CD8-positive, alpha-beta memory T cell (primary cell): ENCODE data around the gene RASA2. TPM values are rescaled to one million over a fixed set of nuclear protein-coding genes. Genes with fewer than 3 reads are reported as not detected.

ENCODE experiments used
- CTCF ChIA-PET: fragments of 350-600 bp; sonication (Branson Sonifier 250); formaldehyde crosslinking; loops from one replicate; lab custom pipeline; 2021; ENCODE audit warnings: antibody characterized with exemption; lab: Charles Lee
- POLR2A ChIA-PET: fragments of 350-600 bp; sonication (Branson Sonifier 250); formaldehyde crosslinking; loops from one replicate; lab custom pipeline; 2021; ENCODE audit warnings: antibody characterized with exemption; lab: Charles Lee
- DNase-seq, 5 donors: peaks; one replicate each; pipeline versions ENCODE4 v3.0.0 to v3.0.0-alpha.2; 2020 to 2022; ENCODE audit warnings: mixed read lengths in 1 of 5
- H3K27ac ChIP-seq: one replicate; pipeline ENCODE4 v1.7.0; 2013; ENCODE audit warnings: low read depth, mild to moderate bottlenecking, low read length, moderate library complexity
- H3K27me3 ChIP-seq: 2 replicates; pipeline ENCODE4 v1.7.0; 2013; ENCODE audit warnings: low read length, mild to moderate bottlenecking; ENCODE audit not compliant: insufficient read depth, poor library complexity, severe bottlenecking
- H3K36me3 ChIP-seq: 2 replicates; pipeline ENCODE4 v1.7.0; 2013; ENCODE audit warnings: mild to moderate bottlenecking, low read length, moderate library complexity; ENCODE audit not compliant: insufficient read depth
- H3K4me1 ChIP-seq: 2 replicates; pipeline ENCODE4 v1.7.0; 2013; ENCODE audit warnings: mild to moderate bottlenecking, low read length, moderate library complexity; ENCODE audit not compliant: insufficient read depth
- H3K4me3 ChIP-seq: 2 replicates; pipeline ENCODE4 v1.7.0; 2013; ENCODE audit warnings: mild to moderate bottlenecking, low read length
- H3K9me3 ChIP-seq: 2 replicates; pipeline ENCODE4 v1.7.0; 2013; ENCODE audit warnings: mild to moderate bottlenecking, low read length
- H3K27ac Mint-ChIP-seq, 8 donors: one replicate each; pipeline ENCODE4 v1.8.0; 2020 to 2021; ENCODE audit warnings: mixed read lengths in 8 of 8, mild to moderate bottlenecking in 6 of 8, inconsistent platforms in 3 of 8, moderate library complexity in 3 of 8
- H3K27me3 Mint-ChIP-seq, 2 donors: one replicate each; pipeline ENCODE4 v1.8.0; 2020 to 2021; ENCODE audit warnings: mixed read lengths in 2 of 2, mild to moderate bottlenecking in 1 of 2, moderate library complexity in 1 of 2
- H3K36me3 Mint-ChIP-seq, 3 donors: one replicate each; pipeline ENCODE4 v1.8.0; 2020 to 2021; ENCODE audit warnings: mixed read lengths in 3 of 3, inconsistent platforms in 1 of 3, mild to moderate bottlenecking in 1 of 3
- H3K4me1 Mint-ChIP-seq, 3 donors: one replicate each; pipeline ENCODE4 v1.8.0; 2020 to 2021; ENCODE audit warnings: mixed read lengths in 3 of 3, inconsistent platforms in 1 of 3, mild to moderate bottlenecking in 1 of 3
- H3K4me3 Mint-ChIP-seq, 7 donors: one replicate each; pipeline ENCODE4 v1.8.0; 2020 to 2021; ENCODE audit warnings: mixed read lengths in 7 of 7, mild to moderate bottlenecking in 6 of 7, moderate library complexity in 4 of 7, inconsistent platforms in 2 of 7
- H3K9me3 Mint-ChIP-seq, 5 donors: one replicate each; pipeline ENCODE4 v1.8.0; 2020 to 2022; ENCODE audit warnings: mixed read lengths in 5 of 5, mild to moderate bottlenecking in 3 of 5, moderate library complexity in 2 of 5, inconsistent platforms in 1 of 5
- polyA plus RNA-seq: library from polyadenylated mRNA; unstranded; fragments of 300-500 nt; fragmentation: Illumina TruSeq; gene quantifications from one replicate; pipeline ENCODE4 v1.2.3, GENCODE V29; 2021
- total RNA-seq, 2 experiments: library from RNA; stranded (reverse); gene quantifications; one replicate each; pipeline ENCODE4 v1.2.3, GENCODE V29; 2021

RASA2 gene
- 10 to 100 TPM; 34.0 to 36.4 TPM for total RNA-seq
- polyA plus RNA-seq = 39.2 TPM

- peak within 1 kb of the TSS; percentile 93 to 99 (median 96) for H3K27ac Mint-ChIP-seq
- CTCF ChIA-PET = interaction anchor here (1.0 to 3.5 kb wide), 13 partner anchors 11 to 179 kb away, joined by 3 to 12 read pairs (median 4); no protein-coding TSS in a partner anchor
- POLR2A ChIA-PET = interaction anchor here (0.6 to 4.2 kb wide), 19 partner anchors 11 to 393 kb away, joined by 3 to 70 read pairs (median 4); no protein-coding TSS in a partner anchor
- H3K4me1 Mint-ChIP-seq = peaks cover 57 to 72% (median 67%) of the 10 kb centered on the region in 3 donors
- H3K27me3 ChIP-seq = no peaks in the 10 kb centered on the region
- H3K4me3 ChIP-seq = peak within 1 kb of the TSS; percentile 66
- DNase-seq = peak; percentile 60 to 79 (median 75)
- peaks cover 61% of the 10 kb centered on the region for H3K4me1 ChIP-seq
- no peaks in the 10 kb centered on the region for H3K9me3 ChIP-seq
- no peaks in the 10 kb centered on the region for H3K9me3 Mint-ChIP-seq
- H3K27me3 Mint-ChIP-seq = peaks cover 0 to 3% of the 10 kb centered on the region in 2 donors
- H3K36me3 Mint-ChIP-seq = peaks cover 0 to 15% (median 2%) of the 10 kb centered on the region in 3 donors
- H3K27ac ChIP-seq = peak within 1 kb of the TSS; percentile 78
- H3K4me3 Mint-ChIP-seq = peak within 1 kb of the TSS; percentile 88 to 95 (median 93)
- no peaks in the 10 kb centered on the region for H3K36me3 ChIP-seq
Measured at GRCh38 chr3:141486746-141487520, at the start of gene RASA2. TSS of gene RASA2 (plus strand) at chr3:141487027. CDS start at chr3:141487084, 57 bp downstream.

- Histone ChIP-seq H3K9me3 (no peaks in the 10 kb centered on the region), H3K27me3 (no peaks in the 10 kb centered on the region), H3K4me3 (no peak overlapping the region), H3K27ac (no peak overlapping the region), H3K36me3 (peaks cover 23% of the 10 kb centered on the region), H3K4me1 (peaks cover 21% of the 10 kb centered on the region)
- ChIA-PET CTCF (interaction anchor here (0.9 to 6.0 kb wide), 10 partner anchors 8 to 137 kb away, joined by 4 to 62 read pairs (median 30); partner anchors contain the start of gene ZBTB38), POLR2A (no interaction called here)
- H3K4me1 Mint-ChIP-seq = peaks cover 42 to 57% (median 50%) of the 10 kb centered on the region in 3 donors
- no peaks in the 10 kb centered on the region for H3K9me3 Mint-ChIP-seq
- peak overlapping the region; percentile 41 to 97 (median 68) for H3K27ac Mint-ChIP-seq
- H3K4me3 Mint-ChIP-seq = no peak overlapping the region
- no peaks in the 10 kb centered on the region for H3K27me3 Mint-ChIP-seq
- H3K36me3 Mint-ChIP-seq = peaks cover 0 to 53% (median 18%) of the 10 kb centered on the region in 3 donors
- no peak for DNase-seq
Measured at GRCh38 chr3:141439589-141439988, 47.2 kb upstream of the RASA2 start.

- Mint-ChIP-seq H3K4me3 (peak overlapping the region in 1 of 7 donors; percentile 74), H3K27me3 (no peaks in the 10 kb centered on the region), H3K4me1 (peaks cover 42 to 59% (median 50%) of the 10 kb centered on the region in 3 donors), H3K36me3 (peaks cover 0 to 67% (median 18%) of the 10 kb centered on the region in 3 donors), H3K9me3 (no peaks in the 10 kb centered on the region), H3K27ac (peak overlapping the region in 7 of 8 donors; percentile 70 to 89 (median 81))
- Histone ChIP-seq H3K27me3 (no peaks in the 10 kb centered on the region), H3K4me3 (no peak overlapping the region), H3K36me3 (peaks cover 32% of the 10 kb centered on the region), H3K27ac (no peak overlapping the region), H3K4me1 (peaks cover 26% of the 10 kb centered on the region), H3K9me3 (no peaks in the 10 kb centered on the region)
- CTCF ChIA-PET = interaction anchor here (0.7 to 6.0 kb wide), 18 partner anchors 9 to 137 kb away, joined by 3 to 62 read pairs (median 16); partner anchors contain the start of gene ZBTB38
- no peak for DNase-seq
- POLR2A ChIA-PET = interaction anchor here (0.7 kb wide), 1 partner anchor 21 kb away, joined by 5 read pairs; no protein-coding TSS in a partner anchor
Measured at GRCh38 chr3:141440942-141441341, 45.9 kb upstream of the RASA2 start.

DNA sequence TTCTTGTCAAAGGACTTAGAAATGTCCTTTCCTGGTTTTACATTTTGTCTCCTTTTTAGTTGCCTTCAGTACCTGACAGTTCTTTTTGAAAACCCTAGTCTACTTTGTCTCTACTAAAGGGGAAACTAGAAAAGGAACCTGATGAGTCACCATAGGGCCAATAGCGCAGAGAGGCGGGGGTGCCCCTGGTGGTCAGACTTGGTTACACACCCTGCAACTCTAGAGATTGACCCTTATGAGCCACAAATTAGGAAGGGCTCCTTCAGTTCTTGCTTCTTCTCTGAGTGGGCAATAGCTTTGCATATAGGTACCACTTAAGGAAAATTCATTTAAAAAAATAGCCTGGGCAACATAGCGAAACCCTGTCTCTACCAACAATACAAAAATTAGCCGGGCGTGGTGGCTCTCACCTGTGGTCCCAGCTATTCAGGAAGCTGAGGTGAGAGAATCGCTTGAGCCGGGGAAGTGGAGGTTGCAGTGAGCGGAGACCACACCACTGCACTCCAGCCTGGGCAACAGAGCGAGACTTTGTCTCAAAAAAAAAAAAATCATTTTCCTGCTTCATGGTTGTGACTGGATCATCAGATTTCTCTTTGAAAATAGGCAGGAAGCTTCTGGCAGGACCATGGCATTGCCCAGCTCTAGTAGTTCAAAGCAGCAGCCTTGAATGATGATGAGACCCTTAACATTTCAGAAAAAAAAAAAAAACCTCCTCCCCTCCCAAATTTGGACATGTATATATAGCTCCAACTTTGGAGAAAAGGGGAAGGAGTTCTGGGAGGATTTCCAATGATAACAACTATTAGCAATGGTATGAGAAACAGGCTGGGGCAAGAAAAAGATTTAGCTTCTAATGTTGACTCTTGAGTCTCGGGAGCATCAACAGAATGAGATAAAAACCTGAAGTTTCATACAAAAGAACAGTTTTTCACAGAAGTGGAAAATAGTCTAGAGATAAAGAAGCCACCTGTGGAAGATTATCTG is 45.2 kb upstream of the RASA2 start:
- Histone ChIP-seq H3K4me3 (no peak overlapping the region), H3K4me1 (peaks cover 26% of the 10 kb centered on the region), H3K9me3 (no peaks in the 10 kb centered on the region), H3K36me3 (peaks cover 36% of the 10 kb centered on the region), H3K27me3 (no peaks in the 10 kb centered on the region), H3K27ac (no peak overlapping the region)
- no peaks in the 10 kb centered on the region for H3K9me3 Mint-ChIP-seq
- H3K27ac Mint-ChIP-seq = peak overlapping the region; percentile 35 to 89 (median 82)
- peak overlapping the region in 6 of 7 donors; percentile 64 to 78 (median 72) for H3K4me3 Mint-ChIP-seq
- POLR2A ChIA-PET = interaction anchor here (0.5 to 1.2 kb wide), 5 partner anchors 13 to 435 kb away, joined by 3 to 7 read pairs (median 3); partner anchors contain the start of gene ATP1B3
- no peaks in the 10 kb centered on the region for H3K27me3 Mint-ChIP-seq
- CTCF ChIA-PET = interaction anchor here (0.6 to 6.0 kb wide), 33 partner anchors 9 to 471 kb away, joined by 3 to 62 read pairs (median 4); partner anchors contain the start of gene ZBTB38
- H3K4me1 Mint-ChIP-seq = peaks cover 41 to 60% (median 55%) of the 10 kb centered on the region in 3 donors
- peak; percentile 57 to 82 (median 67) for DNase-seq
- peaks cover 0 to 72% (median 18%) of the 10 kb centered on the region in 3 donors for H3K36me3 Mint-ChIP-seq

- ChIA-PET POLR2A (interaction anchor here (0.8 to 1.2 kb wide), 4 partner anchors 12 to 434 kb away, joined by 3 to 7 read pairs (median 4); partner anchors contain the start of gene ATP1B3), CTCF (interaction anchor here (0.9 to 6.0 kb wide), 26 partner anchors 8 to 471 kb away, joined by 3 to 62 read pairs (median 6); partner anchors contain the start of gene ZBTB38)
- H3K4me3 ChIP-seq = no peak overlapping the region
- DNase-seq = no peak
- no peaks in the 10 kb centered on the region for H3K27me3 Mint-ChIP-seq
- H3K9me3 Mint-ChIP-seq = no peaks in the 10 kb centered on the region
- peaks cover 26% of the 10 kb centered on the region for H3K4me1 ChIP-seq
- peak overlapping the region in 4 of 8 donors; percentile 27 to 89 (median 61) for H3K27ac Mint-ChIP-seq
- no peak overlapping the region for H3K4me3 Mint-ChIP-seq
- H3K4me1 Mint-ChIP-seq = peaks cover 36 to 61% (median 48%) of the 10 kb centered on the region in 3 donors
- no peaks in the 10 kb centered on the region for H3K27me3 ChIP-seq
- H3K27ac ChIP-seq = no peak overlapping the region
- H3K9me3 ChIP-seq = no peaks in the 10 kb centered on the region
- H3K36me3 ChIP-seq = peaks cover 36% of the 10 kb centered on the region
- peaks cover 0 to 72% (median 18%) of the 10 kb centered on the region in 3 donors for H3K36me3 Mint-ChIP-seq
Measured at GRCh38 chr3:141442446-141442845, 44.4 kb upstream of the RASA2 start.

DNA sequence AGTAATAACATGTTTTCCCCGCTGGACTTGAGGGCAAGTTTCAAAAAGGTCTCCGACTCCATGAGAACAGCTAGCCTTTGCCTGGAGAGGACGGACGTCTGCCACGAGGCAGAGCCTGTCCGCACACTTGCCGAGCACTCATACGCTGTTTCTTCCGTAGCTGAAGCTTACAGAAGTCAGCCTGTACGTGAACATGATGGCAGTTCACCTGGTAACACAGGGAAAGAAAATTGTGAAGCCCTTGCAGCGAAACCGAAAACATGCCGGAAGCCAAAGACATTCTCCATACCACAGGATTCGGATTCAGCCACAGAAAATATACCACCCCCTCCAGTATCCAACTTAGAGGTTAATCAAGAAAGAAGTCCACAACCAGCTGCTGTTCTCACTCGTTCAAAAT is 43.9 kb upstream of the RASA2 start:
- DNase-seq = no peak
- no peaks in the 10 kb centered on the region for H3K9me3 Mint-ChIP-seq
- POLR2A ChIA-PET = interaction anchor here (1.0 kb wide), 1 partner anchor 39 kb away, joined by 7 read pairs; no protein-coding TSS in a partner anchor
- Histone ChIP-seq H3K4me3 (no peak overlapping the region), H3K9me3 (no peaks in the 10 kb centered on the region), H3K27ac (no peak overlapping the region), H3K27me3 (no peaks in the 10 kb centered on the region), H3K36me3 (peaks cover 36% of the 10 kb centered on the region), H3K4me1 (peaks cover 26% of the 10 kb centered on the region)
- CTCF ChIA-PET = interaction anchor here (1.6 to 6.0 kb wide), 11 partner anchors 11 to 139 kb away, joined by 3 to 62 read pairs (median 28); partner anchors contain the start of gene ZBTB38
- H3K4me1 Mint-ChIP-seq = peaks cover 36 to 62% (median 48%) of the 10 kb centered on the region in 3 donors
- peaks cover 0 to 74% (median 18%) of the 10 kb centered on the region in 3 donors for H3K36me3 Mint-ChIP-seq
- peak overlapping the region in 2 of 8 donors; percentile 27 to 51 for H3K27ac Mint-ChIP-seq
- peak overlapping the region in 1 of 7 donors; percentile 19 for H3K4me3 Mint-ChIP-seq
- no peaks in the 10 kb centered on the region for H3K27me3 Mint-ChIP-seq
